ENCODE data around the gene CHST14.

CHST14 gene

GRCh38 chr15:40441565-40442531, 28.9 kb upstream of the CHST14 start:
- peak; percentile 48 for DNase-seq

DNA sequence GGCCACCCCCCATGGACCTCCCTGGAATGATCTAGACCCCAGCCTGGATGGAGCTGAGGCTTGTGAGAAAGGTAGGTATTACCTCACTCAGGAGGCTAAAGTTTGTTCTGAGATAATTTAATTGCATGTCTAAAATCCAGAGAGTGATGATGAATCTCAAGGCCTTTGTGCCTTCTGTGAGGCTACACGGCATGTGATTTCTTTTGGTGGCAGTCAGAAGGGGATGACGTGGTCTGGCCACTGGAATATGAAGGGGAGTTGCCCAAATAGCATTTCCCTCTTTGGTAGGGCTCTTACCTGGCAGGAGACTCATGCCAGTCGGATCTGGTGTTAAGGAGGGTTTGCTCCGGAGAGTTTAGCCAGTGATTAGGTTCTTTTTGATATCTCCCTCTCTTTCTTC, 27.5 kb upstream of the CHST14 start:
- no peak for DNase-seq

DNA sequence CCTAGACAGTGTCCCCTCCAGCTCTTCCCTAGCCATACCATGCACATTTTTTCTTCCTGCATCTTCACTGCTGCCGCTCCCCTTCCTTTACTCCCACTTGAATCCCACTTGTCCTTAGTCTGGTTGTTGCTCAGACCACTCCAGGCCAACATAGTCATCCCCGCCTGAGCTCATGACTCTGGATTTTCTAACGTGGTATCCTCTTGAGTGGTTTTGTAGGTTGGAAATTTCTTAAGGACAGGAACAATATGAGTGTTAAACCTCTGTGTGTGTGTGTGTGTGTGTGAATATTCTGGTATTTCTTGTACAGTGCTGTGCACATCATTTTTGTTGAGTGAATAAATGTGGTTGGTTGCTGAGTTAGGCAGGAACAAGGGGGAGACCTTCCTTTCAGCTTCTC, 26.9 kb upstream of the CHST14 start:
- DNase-seq, result no peak

DNA sequence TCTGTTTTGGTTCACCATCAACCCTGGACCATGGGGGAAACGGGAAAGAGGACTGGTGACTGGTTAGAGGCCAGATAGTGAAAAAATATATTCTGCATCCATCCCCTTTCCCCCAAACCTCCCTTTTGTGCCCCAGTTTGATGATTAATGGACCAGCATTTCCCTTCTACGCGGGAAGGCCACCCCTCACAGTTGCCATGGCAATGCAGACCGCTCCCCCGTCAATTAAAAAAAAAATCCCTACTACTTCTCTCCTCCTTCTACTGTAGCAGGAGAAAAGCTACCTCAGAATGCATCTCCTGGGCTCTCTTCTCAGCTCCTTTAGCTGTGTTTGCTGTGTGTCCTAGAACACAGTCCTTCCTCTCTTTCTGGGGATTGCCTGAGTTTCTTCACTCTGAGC, 26.0 kb upstream of the CHST14 start:
- DNase-seq, result no peak

DNA sequence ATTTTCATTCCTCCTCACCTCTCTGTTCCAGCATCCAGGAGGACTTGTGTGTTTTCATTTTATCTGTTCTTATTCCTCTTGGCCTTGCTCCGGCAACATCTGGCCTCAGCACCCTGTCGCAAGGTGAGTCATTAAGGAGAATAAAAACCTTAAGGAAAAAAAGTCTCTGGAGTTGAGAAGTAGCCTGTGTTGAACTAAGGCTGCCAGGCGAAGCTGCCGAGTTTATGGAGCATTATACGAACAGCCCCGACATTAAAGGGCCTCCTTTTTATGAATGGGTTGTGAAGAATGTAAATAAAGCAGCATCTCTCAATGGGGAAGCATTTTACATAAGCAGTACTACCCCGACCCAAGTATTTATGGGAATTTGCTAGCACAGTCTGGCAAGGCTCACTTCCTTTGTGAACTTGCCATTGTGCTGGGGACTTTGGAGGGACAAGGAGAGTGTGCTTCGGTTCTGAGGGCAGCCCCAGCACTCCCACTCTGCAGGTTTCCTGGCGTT, 25.3 kb upstream of the CHST14 start:
- DNase-seq, result no peak

- DNase-seq, result no peak
Observed at GRCh38 chr15:40446144-40446543, 24.6 kb upstream of the CHST14 start.

- DNase-seq, result no peak
Observed at GRCh38 chr15:40448354-40448753, 22.4 kb upstream of the CHST14 start.

GRCh38 chr15:40449275-40449674, 21.5 kb upstream of the CHST14 start:
- no peak for DNase-seq

DNA sequence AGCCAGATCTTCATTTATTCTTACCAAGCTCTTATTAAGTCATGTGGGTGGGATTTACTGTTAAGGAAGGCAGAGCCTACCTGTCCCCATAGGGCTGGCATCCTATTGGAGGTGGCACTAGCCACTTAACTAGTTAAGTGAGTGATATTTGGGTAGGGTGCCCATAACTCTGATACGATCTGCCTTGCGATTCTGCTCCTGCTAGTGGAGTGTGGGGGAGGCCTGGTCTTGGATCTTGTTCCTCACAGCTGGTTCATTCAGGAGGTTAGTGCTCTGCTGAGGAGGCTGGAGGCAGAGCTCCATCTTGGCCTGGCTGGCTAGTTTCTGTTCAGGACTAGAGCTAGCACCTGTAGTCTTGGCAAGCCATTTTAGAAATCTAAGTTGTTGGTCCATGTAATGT, 20.7 kb upstream of the CHST14 start:
- no peak for DNase-seq

- no peak for DNase-seq
Observed at GRCh38 chr15:40451527-40452158, 19.1 kb upstream of the CHST14 start.

DNA sequence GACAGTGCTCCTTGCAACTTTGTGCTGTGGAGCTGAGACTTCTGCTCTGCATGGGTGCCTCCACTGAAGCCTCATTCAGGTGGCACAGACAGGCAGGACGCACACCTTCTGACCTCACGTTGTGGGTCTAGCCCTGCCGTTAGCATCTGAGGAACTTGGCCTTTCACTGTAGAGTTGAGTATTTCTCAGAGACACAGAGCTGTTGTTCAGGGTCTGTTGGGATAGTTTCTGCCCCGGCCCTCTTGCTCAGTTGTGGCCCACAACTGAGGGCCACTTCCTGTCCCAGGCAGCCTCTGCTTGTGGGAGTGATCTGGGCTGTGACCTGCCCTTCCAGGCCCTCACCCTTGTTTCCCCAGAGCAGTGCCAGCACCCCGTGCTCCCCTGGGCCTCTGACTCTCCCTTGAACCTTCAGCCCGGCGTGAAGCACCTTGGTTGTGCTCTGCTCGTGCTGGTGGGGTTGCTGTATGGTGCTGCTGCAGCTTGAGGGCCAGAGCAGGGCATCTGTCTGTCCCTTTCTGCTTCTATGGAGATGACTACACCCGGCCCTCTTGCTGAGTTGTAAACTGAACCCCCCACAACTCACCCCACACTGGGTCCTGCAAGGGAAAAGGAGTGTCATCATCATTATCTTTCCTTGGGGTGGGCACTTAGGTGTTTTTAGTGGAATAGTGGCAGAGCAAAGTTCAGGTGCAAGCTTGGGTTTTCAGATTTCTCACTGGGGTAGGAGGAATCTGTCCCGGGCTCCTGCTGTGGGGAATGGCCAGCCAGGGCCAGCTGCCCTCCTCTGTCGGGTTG, 18.3 kb upstream of the CHST14 start:
- DNase-seq, result no peak

- peak; percentile 33 for DNase-seq
Observed at GRCh38 chr15:40453941-40454340, 16.8 kb upstream of the CHST14 start.

DNA sequence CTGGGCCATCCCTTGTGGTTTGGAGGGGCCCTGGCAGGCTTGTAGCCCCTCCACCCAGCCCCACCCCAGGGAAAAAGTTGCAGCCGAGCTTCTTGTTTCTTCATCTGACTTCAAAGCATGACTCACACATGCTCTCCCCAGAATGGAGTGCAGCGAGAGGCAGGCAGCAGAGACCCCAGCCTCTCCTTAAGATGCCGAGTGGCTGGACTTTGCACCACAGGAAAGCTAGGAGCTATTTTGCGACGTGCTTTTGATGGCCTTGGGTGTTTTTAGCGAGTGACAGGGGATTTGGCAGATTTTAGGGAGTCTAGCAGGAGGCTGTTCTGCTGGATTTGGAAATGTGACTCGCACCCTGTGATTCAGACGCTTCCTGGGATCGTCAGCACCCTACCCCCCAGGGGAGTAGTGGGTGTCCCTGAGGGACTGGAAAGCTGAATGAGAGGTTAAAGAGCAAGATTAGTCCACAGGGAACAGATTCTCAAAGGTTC, 15.8 kb upstream of the CHST14 start:
- DNase-seq, result peak; percentile 37

- DNase-seq, result no peak
Observed at GRCh38 chr15:40456299-40456712, 14.5 kb upstream of the CHST14 start.

GRCh38 chr15:40456738-40457137, 14.0 kb upstream of the CHST14 start:
- no peak for DNase-seq

- no peak for DNase-seq
Observed at GRCh38 chr15:40458495-40459371, 12.1 kb upstream of the CHST14 start.

DNA sequence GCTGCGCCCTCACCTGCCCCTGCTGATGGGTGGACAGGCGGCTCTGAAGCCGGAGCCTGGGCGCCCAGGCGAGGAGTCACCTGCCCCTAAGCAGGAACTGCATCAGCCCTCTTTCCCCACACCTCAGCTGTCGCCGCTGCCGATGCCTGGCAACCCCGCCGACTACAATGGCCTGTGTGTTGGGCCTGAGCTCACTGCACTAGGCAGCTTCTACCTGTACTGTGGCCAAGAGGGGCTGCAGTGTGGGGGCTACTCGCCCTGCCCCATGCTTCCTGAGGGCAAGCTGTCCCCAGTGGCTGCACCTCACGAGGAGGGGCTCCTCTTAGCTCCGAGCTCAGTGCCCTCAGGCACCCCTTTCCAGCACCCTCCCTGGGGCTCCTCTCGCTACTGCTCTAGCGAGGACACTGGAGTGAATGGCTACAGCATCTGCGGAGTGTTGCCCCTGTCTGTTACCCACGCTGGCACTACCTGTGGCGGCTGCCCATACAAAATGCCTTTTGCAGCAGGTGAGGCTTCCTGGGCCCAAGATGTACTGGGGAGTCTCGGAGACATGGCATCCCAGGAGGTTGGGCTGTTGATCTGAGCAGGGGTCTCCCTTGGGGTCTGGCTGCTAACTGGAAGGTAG, 11.3 kb upstream of the CHST14 start:
- no peak for DNase-seq

GRCh38 chr15:40460404-40460803, 10.4 kb upstream of the CHST14 start:
- no peak for DNase-seq

GRCh38 chr15:40461958-40462357, 8.8 kb upstream of the CHST14 start:
- no peak for DNase-seq

GRCh38 chr15:40463279-40463678, 7.5 kb upstream of the CHST14 start:
- no peak for DNase-seq

DNA sequence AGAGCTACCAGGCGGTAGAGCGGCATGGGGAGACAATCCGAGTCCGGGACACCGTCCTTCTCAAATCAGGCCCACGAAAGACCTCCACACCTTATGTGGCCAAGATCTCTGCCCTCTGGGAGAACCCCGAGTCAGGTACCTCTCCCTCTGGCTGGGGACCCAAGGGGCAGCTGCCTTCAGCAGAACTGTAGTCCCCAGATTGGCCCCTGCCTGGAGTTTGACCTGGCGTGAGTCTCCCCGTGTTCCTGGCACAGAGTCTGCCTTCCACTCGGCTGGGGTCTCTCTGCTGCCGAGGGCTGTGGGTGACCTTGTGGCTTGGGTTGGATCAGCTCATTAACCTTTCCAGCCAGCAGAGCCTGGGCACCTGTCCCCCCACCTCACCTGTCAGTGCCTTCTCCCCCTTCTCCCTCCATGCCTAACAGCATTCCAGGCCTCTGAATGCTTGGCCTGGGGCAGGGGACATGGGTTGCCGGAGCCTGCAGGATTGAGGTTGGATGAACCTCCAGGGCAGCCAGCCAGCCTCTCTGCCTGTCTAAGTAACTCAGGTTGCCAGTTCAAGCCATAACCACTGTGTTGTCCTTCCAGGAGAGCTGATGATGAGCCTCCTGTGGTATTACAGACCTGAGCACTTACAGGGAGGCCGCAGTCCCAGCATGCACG, 6.8 kb upstream of the CHST14 start:
- DNase-seq, result no peak
